GM21381 (cell line): ENCODE results near the gene POU2F2.
"Not testable (repeated sequence)": the region's sequence is repeated elsewhere in the genome, so short reads cannot be mapped to it uniquely, and the experiment has no call there.

ENCODE experiments used
- ATAC-seq: cut with Tn5 transposase; IDR thresholded peaks from one replicate; pipeline ENCODE4 v1.9.1; 2021; ENCODE audit warnings: mild to moderate bottlenecking, moderate library complexity; ENCODE audit not compliant: unreplicated experiment

Gene POU2F2

DNA sequence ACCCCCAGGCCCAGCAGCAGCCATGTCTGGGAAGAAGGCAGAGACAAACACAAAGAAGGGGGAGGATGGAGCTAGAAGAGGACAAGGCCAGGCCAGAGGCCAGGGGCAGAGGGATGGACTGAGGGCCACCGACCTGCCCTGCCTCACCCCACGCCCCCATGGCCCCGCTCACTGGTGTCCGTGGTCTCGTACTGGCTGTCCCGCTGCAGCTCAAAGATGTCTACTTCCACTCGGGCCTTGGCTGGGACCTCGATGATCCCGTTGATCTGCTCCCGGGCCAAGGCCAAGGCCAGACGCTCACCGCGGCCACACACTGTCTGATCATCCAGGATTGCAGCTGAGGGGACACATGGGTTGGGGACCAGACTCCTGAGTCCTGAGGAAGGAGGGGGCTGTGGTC is 67.2 kb downstream of the POU2F2 start:
- no peak for ATAC-seq

DNA sequence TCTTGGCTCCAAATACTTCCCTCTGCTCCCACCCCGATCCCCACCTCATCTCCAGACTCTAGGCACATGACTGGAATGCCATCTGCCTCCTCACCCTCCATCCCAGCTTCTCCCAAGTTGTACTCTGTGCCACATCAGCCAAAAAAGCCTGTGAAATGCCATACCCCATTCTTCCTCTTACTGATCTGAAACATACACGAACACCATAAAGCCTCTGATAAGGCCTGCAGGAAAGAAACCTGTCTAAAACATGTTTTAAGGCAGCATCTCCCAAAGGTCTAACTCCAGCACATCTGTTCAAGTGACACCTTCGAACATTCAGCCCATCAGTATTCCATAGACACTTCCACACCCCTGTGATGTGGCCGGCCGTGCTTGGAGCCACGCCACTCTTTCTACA is 67.8 kb downstream of the POU2F2 start:
- ATAC-seq, result no peak

DNA sequence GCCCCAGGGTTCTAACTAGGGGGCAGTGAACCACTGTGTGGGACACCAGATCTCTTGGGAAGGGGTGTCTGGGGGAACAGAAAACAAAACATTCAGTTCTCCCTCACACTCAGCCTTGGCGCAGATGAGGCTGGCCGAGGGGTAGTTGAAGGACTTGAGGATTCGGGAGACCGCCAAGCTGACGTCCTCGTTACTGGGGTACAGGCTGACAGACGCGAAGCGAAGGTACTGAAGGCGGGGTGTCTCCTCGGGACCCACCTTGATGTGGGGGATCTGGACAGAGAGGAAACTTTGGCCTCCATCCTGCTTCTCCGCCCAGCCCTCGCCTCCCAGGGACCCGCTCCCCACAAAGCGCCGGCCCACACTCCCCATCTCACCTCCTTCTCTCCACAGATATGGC is 69.9 kb downstream of the POU2F2 start:
- no peak for ATAC-seq

- ATAC-seq, result no peak
These were observed 72.1 kb downstream of the POU2F2 start for GRCh38 chr19:42060117-42060516.

DNA sequence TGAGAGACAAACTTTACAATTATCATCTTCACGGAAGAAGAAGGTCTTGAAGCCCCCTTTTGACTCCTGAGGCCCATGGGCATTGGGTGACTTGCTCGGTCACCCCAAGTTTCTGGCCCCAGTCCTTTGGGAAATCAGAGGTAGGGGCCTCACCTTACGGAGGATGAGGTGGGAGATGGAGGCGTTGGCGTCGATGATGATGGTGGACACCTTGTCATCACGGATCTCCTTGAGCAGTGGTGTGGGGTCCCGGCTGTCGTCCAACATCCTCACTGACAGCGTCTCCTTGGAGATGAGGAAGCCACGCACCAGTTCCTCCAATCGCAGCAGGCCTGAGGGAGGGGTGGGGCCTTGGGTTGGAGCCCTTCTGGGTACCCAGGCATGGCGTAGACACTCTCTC is 73.0 kb downstream of the POU2F2 start:
- ATAC-seq, result no peak

- ATAC-seq, result no peak
These were observed 74.4 kb downstream of the POU2F2 start for GRCh38 chr19:42057846-42058245.

DNA sequence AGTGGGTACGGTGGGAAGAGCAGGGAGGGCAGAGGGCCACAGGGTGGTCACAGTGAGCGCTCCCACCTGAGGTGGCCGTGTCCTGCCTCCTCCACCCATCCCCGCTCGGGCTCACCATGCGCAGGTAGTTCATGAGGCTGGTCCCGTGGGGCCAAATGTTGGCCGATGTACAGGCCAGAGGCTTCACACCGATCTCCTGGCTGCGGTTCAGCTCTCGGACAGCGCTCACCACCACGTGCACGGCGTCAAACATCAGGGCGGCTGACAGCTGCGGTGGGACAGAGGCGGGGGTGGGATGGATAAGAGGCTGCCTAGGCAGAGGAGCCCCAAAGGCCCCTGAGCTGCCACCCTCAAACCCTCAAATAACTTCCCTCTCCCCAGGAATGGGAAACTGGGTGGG is 78.0 kb downstream of the POU2F2 start:
- no peak for ATAC-seq

DNA sequence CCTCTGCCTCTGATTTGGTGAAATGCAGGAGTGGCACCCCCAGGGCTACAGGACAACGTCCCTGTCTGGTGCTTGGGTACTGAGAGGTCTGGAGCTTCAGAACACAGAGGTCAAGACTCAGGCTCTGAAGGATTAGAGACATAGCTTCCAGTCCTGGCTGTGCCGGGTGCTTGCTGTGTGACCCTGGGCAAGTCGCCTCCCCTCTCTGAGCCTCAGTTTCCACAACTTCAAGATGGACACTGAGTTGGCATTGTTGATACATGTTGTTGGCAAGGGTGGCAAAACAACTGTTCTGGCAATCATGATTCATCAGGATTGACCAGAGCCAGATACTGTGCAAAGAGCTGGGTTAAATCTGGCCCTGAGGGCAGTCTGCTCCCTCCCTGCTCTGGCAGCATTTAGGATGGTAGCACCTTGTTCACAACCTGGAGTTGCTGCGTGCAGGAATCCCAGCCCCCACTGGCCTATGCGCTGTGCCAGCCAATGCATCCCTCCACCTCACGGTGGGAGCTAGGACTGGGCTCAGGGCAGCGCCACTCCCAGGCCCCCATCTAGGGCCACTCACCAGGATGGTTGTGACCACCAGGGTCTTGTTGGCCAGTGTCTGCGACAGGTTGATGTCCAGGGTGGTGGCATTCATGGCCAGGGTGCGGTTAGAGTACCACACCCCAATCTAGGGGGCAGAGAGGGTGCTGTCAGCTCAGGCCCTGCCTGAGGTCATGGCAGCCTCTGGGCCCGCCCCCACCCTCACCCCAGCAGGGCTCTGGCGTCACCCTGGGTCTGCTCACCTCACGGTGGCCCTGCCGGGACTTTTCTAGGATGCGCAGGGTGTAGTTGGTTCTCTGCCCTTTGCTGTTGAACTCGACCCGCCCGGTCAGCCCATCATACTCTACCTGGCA is 79.0 kb downstream of the POU2F2 start:
- ATAC-seq, result no peak

DNA sequence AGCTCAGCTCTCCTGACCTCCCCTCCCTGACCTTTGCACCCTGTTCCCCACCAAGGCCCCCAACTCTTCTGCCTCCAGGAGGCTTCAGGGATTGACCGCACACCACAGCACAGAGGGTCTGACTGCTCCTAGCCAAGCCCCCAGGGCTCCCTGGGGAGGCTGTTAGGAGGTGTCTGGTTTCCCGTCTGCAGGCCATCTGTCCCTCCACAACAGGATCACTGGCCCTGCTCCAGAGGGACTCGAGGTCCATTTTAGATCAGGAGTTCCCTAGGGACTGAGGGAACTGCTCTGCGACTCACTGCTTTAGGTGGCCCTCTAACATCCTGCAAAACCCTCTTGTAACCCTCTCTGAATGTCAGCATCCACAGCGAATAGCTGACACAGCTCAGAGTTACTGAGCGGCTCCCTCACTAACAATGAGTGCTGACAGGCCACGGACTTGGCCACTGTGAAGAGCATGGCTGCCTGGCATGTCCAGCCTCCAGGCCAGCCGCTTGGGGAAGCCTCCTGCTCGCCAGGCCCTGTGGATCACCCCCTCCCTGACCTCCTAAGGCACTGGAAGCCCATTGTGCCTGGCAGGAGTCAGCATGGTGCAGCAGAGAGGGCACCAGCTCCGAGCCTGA is 79.9 kb downstream of the POU2F2 start:
- no peak for ATAC-seq

DNA sequence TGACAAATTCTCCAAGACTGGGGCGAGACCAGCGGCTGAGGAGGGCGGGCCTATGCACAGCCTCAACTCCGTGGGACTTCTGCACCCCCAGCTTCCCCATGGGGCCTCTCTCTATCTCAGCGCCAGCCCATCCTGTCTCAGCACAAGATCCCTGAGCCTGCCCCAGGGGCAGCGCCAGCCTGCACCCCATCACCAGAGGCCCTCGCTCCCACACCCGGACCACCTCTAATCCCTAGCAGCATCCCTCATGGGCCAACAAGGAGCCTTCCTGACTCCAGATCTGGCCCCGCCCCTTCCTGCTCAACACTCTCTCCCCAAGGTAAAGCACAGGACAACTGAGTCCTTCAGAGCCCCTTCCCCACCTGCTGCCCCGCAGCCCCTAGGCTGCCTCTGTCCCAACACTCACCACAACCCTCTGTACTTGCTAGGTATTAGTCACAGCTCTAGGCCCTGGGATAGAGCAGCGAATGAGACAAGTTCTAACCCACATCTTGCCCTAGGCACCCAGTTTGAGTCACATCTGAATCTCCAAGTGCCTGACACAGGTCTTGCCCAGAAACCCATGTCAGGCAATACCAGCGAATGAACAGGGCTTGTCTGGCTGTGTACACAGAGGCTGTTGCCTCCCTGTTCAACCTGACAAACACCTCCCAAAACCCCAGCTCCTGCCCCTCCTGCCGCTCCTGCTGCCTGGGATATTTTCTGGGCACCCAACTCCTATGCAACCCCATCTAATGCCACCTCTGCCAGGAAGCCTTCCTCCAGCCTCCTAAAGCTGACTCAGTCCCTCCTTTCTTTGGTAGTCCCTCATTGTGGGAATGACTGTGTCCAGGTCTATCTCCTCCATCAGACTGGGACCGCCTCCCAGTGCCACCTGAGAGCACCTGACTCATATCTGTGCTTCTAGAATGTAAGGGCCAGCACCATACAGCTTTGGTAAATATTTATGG is 80.8 kb downstream of the POU2F2 start:
- no peak for ATAC-seq

DNA sequence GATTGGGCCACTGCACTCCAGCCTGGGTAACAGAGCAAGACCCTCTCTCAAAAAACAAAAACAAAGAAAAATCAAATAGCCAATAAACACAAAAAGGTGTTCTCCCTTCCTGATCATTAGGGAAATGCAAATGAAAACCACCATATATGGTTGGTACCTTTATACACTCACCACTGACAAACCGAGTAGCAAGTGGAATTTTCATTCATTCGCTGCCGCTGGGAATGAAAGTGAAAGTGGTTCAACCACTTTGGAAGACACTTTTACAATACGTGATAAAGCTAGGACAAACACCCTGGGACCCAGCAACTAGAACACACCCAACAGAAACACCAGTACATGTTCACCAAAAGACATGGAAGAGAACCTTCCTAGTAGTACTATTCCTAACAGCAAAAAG is 83.3 kb downstream of the POU2F2 start:
- no peak for ATAC-seq

- ATAC-seq, result no peak
These were observed 86.7 kb downstream of the POU2F2 start for GRCh38 chr19:42045575-42045974.

- no peak for ATAC-seq
These were observed 89.6 kb downstream of the POU2F2 start for GRCh38 chr19:42042455-42043170.

- ATAC-seq, result not testable (repeated sequence)
These were observed 91.8 kb downstream of the POU2F2 start for GRCh38 chr19:42040491-42040890.

- ATAC-seq, result no peak
These were observed 92.2 kb downstream of the POU2F2 start for GRCh38 chr19:42040031-42040430.

DNA sequence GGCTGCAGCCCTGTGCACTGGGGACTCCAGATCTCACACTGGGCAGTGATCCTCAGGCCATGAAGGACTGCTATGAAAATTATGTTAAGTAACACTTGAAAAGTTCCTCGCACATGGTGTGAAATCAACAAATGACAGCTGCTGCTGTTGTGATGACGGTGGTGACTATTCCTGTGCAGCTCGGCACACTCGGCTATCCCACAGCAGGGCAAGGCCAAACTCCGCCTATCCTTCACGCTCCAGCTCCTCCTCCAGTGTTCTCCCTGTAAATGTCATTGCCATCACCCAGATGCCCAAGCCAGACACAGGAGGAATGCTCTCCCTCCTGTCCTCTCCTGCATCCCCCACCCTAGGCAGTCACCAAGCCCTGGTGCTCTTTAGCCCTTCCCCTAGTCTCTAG is 93.6 kb downstream of the POU2F2 start:
- ATAC-seq, result no peak

- no peak for ATAC-seq
These were observed 94.6 kb downstream of the POU2F2 start for GRCh38 chr19:42037649-42038048.
